Kidney (tissue), 14 donors: Measurements from ENCODE around the gene BTF3. TPM values are rescaled to one million over a fixed set of nuclear protein-coding genes. Genes with fewer than 3 reads are reported as not detected.

Source experiments
- DNase-seq, 5 donors: peaks; one replicate each; pipeline ENCODE4 v3.0.0-alpha.2; 2013 to 2020
- FAIRE-seq: peaks from 2 replicates; lab custom pipeline; 2012; peaks lifted over from hg19 to GRCh38; lab: Jason Lieb, UNC
- H3K27ac ChIP-seq, 2 donors: one replicate each; pipeline ENCODE4 v1.7.0; 2013; ENCODE audit warnings: low read depth in 2 of 2, low read length in 2 of 2, inconsistent platforms in 1 of 2
- H3K27me3 ChIP-seq: one replicate; pipeline ENCODE4 v1.7.1; 2013; ENCODE audit warnings: low read length, inconsistent platforms; ENCODE audit not compliant: control insufficient read depth, insufficient read depth
- H3K36me3 ChIP-seq, 3 donors: one replicate each; pipeline versions ENCODE4 v1.7.0 to v1.7.1; 2013; ENCODE audit warnings: low read length in 3 of 3, control low read depth in 1 of 3, inconsistent platforms in 1 of 3; ENCODE audit not compliant: insufficient read depth in 3 of 3, control insufficient read depth in 2 of 3
- H3K4me1 ChIP-seq, 3 donors: one replicate each; pipeline versions ENCODE4 v1.7.0 to v1.7.1; 2013; ENCODE audit warnings: low read length in 3 of 3, inconsistent platforms in 1 of 3, low read depth in 1 of 3; ENCODE audit not compliant: control insufficient read depth in 2 of 3, insufficient read depth in 2 of 3
- H3K4me3 ChIP-seq, 3 donors: one replicate each; pipeline versions ENCODE4 v1.7.0 to v1.8.1; 2013; ENCODE audit warnings: low read length in 3 of 3, control low read depth in 1 of 3, inconsistent platforms in 1 of 3
- H3K9ac ChIP-seq, 3 donors: one replicate each; pipeline versions ENCODE4 v1.7.0 to v1.7.1; 2013; ENCODE audit warnings: low read length in 3 of 3, control low read depth in 1 of 3, inconsistent platforms in 1 of 3
- H3K9me3 ChIP-seq, 3 donors: one replicate each; pipeline versions ENCODE4 v1.7.0 to v1.7.1; 2013; ENCODE audit warnings: low read length in 3 of 3, control low read depth in 1 of 3, inconsistent platforms in 1 of 3; ENCODE audit not compliant: control insufficient read depth in 2 of 3, insufficient read depth in 1 of 3
- intact Hi-C: fragments of 100-400 bp; cut with DNase I; formaldehyde crosslinking; loops from one replicate; pipeline ENCODE4 v1.11.1; 2022
- polyA plus RNA-seq: library from polyadenylated mRNA; stranded (reverse); fragments of 350-450 nt; fragmentation: Illumina TruSeq; extraction: RNeasy Lipid Tissue Mini Kit (QIAGEN cat#74804); gene quantifications from one replicate; pipeline ENCODE4 v1.2.3, GENCODE V29; 2014; ENCODE audit warnings: low read depth, low replicate concordance; ENCODE audit not compliant: insufficient read depth
- total RNA-seq: library from RNA; stranded (reverse); fragmentation: NEBNext Ultra II Directional; extraction: Animal tissue kit (Norgen Biotek cat#: 25700); gene quantifications from one replicate; pipeline ENCODE4 v1.2.1, GENCODE V29; 2021
- TF ChIP-seq, protein P1 (sequence below): IDR thresholded peaks from 3 replicates; pipeline ENCODE4 v1.5.1; 2012; ENCODE audit warnings: mild to moderate bottlenecking, moderate library complexity, borderline replicate concordance; ENCODE audit not compliant: insufficient read depth; ENCODE audit errors: extremely low read depth
- donor health status: control.
- donor health status: control.
- donor health status: control.
- donor health status: control.
- donor health status: control.
- donor health status: DM: yes; HTN: yes; CAD: no.
- donor health status: Normal renal cell carcinoma (clear cell type).

Gene BTF3
- total and polyA plus RNA-seq, 2 donors from 2014 or later: 446 to 526 TPM

DNA sequence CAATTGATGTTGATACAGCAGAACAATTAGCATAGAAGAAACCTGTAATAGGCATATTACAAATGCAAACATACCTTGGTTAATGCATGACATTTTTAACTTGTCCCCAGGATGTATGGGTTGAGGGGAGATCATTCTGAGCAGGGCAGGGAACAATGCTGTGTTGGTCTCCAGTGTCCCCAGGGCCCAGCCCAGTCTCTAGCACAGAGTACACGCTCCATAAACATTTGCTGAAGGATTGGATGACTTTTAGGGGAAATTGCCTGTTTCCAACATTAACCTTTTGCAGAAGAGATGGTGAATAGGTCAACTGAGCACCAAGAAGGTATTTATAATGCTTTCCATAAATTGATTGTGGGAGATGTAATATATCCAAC lies 47.1 kb downstream of the BTF3 start:
- Histone ChIP-seq H3K36me3 (no peaks in the 10 kb centered on the region), H3K9me3 (no peaks in the 10 kb centered on the region), H3K9ac (no peak overlapping the region), H3K27me3 (no peaks in the 10 kb centered on the region), H3K4me1 (no peaks in the 10 kb centered on the region), H3K27ac (no peak overlapping the region), H3K4me3 (no peak overlapping the region)
- DNase-seq (no peak), FAIRE-seq (no peak)
- intact Hi-C loops: no loop called here
- TF ChIP-seq, protein P1, sequence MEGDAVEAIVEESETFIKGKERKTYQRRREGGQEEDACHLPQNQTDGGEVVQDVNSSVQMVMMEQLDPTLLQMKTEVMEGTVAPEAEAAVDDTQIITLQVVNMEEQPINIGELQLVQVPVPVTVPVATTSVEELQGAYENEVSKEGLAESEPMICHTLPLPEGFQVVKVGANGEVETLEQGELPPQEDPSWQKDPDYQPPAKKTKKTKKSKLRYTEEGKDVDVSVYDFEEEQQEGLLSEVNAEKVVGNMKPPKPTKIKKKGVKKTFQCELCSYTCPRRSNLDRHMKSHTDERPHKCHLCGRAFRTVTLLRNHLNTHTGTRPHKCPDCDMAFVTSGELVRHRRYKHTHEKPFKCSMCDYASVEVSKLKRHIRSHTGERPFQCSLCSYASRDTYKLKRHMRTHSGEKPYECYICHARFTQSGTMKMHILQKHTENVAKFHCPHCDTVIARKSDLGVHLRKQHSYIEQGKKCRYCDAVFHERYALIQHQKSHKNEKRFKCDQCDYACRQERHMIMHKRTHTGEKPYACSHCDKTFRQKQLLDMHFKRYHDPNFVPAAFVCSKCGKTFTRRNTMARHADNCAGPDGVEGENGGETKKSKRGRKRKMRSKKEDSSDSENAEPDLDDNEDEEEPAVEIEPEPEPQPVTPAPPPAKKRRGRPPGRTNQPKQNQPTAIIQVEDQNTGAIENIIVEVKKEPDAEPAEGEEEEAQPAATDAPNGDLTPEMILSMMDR: no peak

DNA sequence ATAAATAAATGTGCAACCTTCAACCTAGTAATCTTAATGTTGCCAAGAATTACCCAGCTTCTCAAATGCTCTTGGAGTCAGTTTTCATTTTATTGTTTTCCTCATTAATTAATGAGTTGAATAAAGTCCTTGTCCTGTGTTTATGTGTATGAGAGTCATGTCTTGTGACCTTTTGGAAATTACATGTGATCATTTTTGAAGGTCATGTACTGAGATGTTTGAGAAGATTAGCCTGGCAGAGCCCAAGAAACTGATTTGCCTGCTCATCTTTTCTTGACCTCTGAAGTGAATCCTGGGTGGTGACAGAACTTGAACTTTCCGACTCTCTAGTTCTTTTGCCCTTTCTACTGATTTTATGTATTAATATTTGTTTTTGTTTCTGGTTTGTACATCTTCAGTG lies 51.8 kb downstream of the BTF3 start:
- no peak for DNase-seq
- Histone ChIP-seq H3K4me1 (no peaks in the 10 kb centered on the region), H3K9ac (no peak overlapping the region), H3K36me3 (peaks cover 2 to 17% (median 10%) of the 10 kb centered on the region in 3 donors), H3K27ac (no peak overlapping the region), H3K4me3 (no peak overlapping the region), H3K27me3 (no peaks in the 10 kb centered on the region), H3K9me3 (no peaks in the 10 kb centered on the region)
- intact Hi-C loops: no loop called here
- FAIRE-seq: no peak
- TF ChIP-seq, protein P1: no peak

DNA sequence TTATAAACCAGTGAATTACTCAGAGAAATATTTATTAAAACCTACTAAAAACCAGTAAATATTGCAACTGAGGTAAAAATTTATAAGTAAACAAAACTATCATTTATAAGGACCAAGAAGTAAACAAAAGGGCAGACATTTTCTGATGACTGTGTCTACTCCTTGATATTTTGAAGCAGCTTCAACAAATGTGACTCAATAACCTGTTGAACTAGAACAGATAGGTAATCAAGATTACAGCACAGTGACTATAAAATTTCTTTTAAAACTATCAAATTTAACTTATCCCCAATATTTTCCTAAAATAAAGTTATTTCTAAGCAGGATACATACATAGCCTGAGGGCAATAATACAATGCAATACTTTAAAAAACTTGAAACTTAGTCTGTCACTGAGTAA lies 54.4 kb downstream of the BTF3 start:
- DNase-seq (no peak), FAIRE-seq (no peak)
- Histone ChIP-seq H3K27me3 (no peaks in the 10 kb centered on the region), H3K4me3 (no peak overlapping the region), H3K9ac (no peak overlapping the region), H3K36me3 (peaks cover 2 to 28% (median 13%) of the 10 kb centered on the region in 3 donors), H3K9me3 (no peaks in the 10 kb centered on the region), H3K4me1 (no peaks in the 10 kb centered on the region), H3K27ac (no peak overlapping the region)
- intact Hi-C loops: no loop called here
- TF ChIP-seq, protein P1: no peak

Other genes starting within 250 kb of the BTF3 start
- 5.9 TPM for gene FOXD1, start 49.7 kb upstream of the BTF3 start, total RNA-seq
- gene FOXD1, start 49.7 kb upstream of the BTF3 start, polyA plus RNA-seq: 2.5 TPM
- gene ANKRA2, start 67.2 kb downstream of the BTF3 start, total RNA-seq: 22.3 TPM
- 8.4 TPM for gene ANKRA2, start 67.2 kb downstream of the BTF3 start, polyA plus RNA-seq
- 16.4 TPM for gene UTP15, start 67.3 kb downstream of the BTF3 start, total RNA-seq
- gene UTP15, start 67.3 kb downstream of the BTF3 start, polyA plus RNA-seq: 4.5 TPM
- gene ARHGEF28, start 127.8 kb downstream of the BTF3 start, total RNA-seq: 66.3 TPM
- gene ARHGEF28, start 127.8 kb downstream of the BTF3 start, polyA plus RNA-seq: 21.9 TPM